Measurements from ENCODE around the gene LPCAT3.

GRCh38 chr12:6952863-6953441 is 65.3 kb downstream of the LPCAT3 start:
- no peak for TF ChIP-seq CTCF (IDR thresholded peaks at IDR 0.05)
- TF ChIP-seq POLR2AphosphoS5 (IDR thresholded peaks at IDR 0.05) = no peak
- no peak for TF ChIP-seq POLR2A (IDR thresholded peaks at IDR 0.05)
